SU-DHL-6 (cell line): Measurements from ENCODE around the gene KCNK1.

Experiments
- H2AFZ ChIP-seq: fragments of 200-600 bp; sonication (generic); 2 replicates; pipeline ENCODE4 v1.6.1; 2014; ENCODE audit warnings: low read depth, mild to moderate bottlenecking, moderate library complexity, mixed read lengths, antibody characterized with exemption, low read length; ENCODE audit not compliant: severe bottlenecking
- H3F3A ChIP-seq: fragments of 200-600 bp; shearing (Covaris generic); 2 replicates; pipeline ENCODE4 v1.6.0; 2016; ENCODE audit warnings: antibody characterized with exemption, mild to moderate bottlenecking; ENCODE audit not compliant: insufficient read depth
- H3K27ac ChIP-seq: fragments of 200-600 bp; sonication (generic); 2 replicates; pipeline ENCODE4 v1.5.1; 2016; ENCODE audit warnings: low read depth, mild to moderate bottlenecking, low read length, moderate library complexity, mixed read lengths
- H3K27me3 ChIP-seq: fragments of 200-600 bp; sonication (generic), shearing (Covaris generic); 2 replicates; pipeline ENCODE4 v1.6.0; 2014; ENCODE audit warnings: mild to moderate bottlenecking, low read length
- H3K36me3 ChIP-seq: fragments of 200-600 bp; sonication (generic); 2 replicates; pipeline ENCODE4 v1.6.1; 2014; ENCODE audit warnings: mild to moderate bottlenecking, low read length, mixed read lengths
- H3K4me2 ChIP-seq: fragments of 300-600, 200-600 bp; shearing (Covaris generic), sonication (generic); 2 replicates; pipeline ENCODE4 v1.6.0; 2014; ENCODE audit warnings: low read length, low read depth, mild to moderate bottlenecking; ENCODE audit not compliant: poor library complexity, severe bottlenecking
- H3K4me3 ChIP-seq: fragments of 200-600 bp; sonication (generic); 2 replicates; pipeline ENCODE4 v1.5.1; 2014; ENCODE audit warnings: antibody characterized with exemption, low read length, mild to moderate bottlenecking, mixed read lengths; ENCODE audit not compliant: insufficient read depth, poor library complexity, severe bottlenecking
- H3K79me2 ChIP-seq: fragments of 200-600 bp; sonication (generic); 2 replicates; pipeline ENCODE4 v1.6.1; 2014; ENCODE audit warnings: mild to moderate bottlenecking, low read length, moderate library complexity; ENCODE audit not compliant: insufficient read depth
- H3K9ac ChIP-seq: fragments of 200-600 bp; sonication (generic); 2 replicates; pipeline ENCODE4 v1.7.0; 2014; ENCODE audit warnings: mild to moderate bottlenecking, low read length
- H3K9me2 ChIP-seq: fragments of 200-600 bp; sonication (generic); replicated peaks from 2 replicates; pipeline ENCODE4 v1.6.1; 2014; ENCODE audit warnings: low read length; ENCODE audit not compliant: insufficient read depth
- H3K9me3 ChIP-seq: fragments of 200-600 bp; sonication (generic); 2 replicates; pipeline ENCODE4 v1.6.1; 2014; ENCODE audit warnings: low read length, mixed read lengths; ENCODE audit not compliant: insufficient read depth
- H4K20me1 ChIP-seq: fragments of 200-600 bp; sonication (generic); 2 replicates; pipeline ENCODE4 v1.6.1; 2014; ENCODE audit warnings: low read depth, mild to moderate bottlenecking, antibody characterized with exemption, low read length, moderate library complexity, mixed read lengths
- EZH2phosphoT487 ChIP-seq: fragments of 200-600 bp; sonication (generic), shearing (Covaris generic); conservative IDR thresholded peaks from 2 replicates; pipeline ENCODE4 v1.6.1; 2018; ENCODE audit warnings: mild to moderate bottlenecking, antibody characterized with exemption, low read length, moderate library complexity, mixed read lengths
- TF ChIP-seq, protein P1 (sequence below): fragments of 200-600 bp; sonication (generic); IDR thresholded peaks from one replicate; pipeline ENCODE4 v1.5.1; 2017; ENCODE audit warnings: antibody characterized with exemption, mild to moderate bottlenecking, low read length, moderate library complexity; ENCODE audit not compliant: insufficient read depth, poor library complexity, severe bottlenecking

Gene KCNK1

GRCh38 chr1:233600488-233600887 is 13.4 kb upstream of the KCNK1 start:
- Histone ChIP-seq H3K4me2 (no peak overlapping the region), H3K79me2 (no peaks in the 10 kb centered on the region), H3K27ac (no peak overlapping the region), H3K27me3 (no peaks in the 10 kb centered on the region), H3K9ac (no peak overlapping the region), H3K9me3 (no peaks in the 10 kb centered on the region), H3K4me3 (no peak overlapping the region), H4K20me1 (no peaks in the 10 kb centered on the region), H3K36me3 (no peaks in the 10 kb centered on the region), H2AFZ (no peak overlapping the region), H3F3A (no peaks in the 10 kb centered on the region), H3K9me2 (no peaks in the 10 kb centered on the region)
- TF ChIP-seq, protein P1, sequence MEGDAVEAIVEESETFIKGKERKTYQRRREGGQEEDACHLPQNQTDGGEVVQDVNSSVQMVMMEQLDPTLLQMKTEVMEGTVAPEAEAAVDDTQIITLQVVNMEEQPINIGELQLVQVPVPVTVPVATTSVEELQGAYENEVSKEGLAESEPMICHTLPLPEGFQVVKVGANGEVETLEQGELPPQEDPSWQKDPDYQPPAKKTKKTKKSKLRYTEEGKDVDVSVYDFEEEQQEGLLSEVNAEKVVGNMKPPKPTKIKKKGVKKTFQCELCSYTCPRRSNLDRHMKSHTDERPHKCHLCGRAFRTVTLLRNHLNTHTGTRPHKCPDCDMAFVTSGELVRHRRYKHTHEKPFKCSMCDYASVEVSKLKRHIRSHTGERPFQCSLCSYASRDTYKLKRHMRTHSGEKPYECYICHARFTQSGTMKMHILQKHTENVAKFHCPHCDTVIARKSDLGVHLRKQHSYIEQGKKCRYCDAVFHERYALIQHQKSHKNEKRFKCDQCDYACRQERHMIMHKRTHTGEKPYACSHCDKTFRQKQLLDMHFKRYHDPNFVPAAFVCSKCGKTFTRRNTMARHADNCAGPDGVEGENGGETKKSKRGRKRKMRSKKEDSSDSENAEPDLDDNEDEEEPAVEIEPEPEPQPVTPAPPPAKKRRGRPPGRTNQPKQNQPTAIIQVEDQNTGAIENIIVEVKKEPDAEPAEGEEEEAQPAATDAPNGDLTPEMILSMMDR, result no peak
- TF ChIP-seq EZH2phosphoT487, result no peak

- Histone ChIP-seq H3K9me2 (no peaks in the 10 kb centered on the region), H3K36me3 (no peaks in the 10 kb centered on the region), H3K79me2 (no peaks in the 10 kb centered on the region), H3K4me2 (no peak overlapping the region), H4K20me1 (no peaks in the 10 kb centered on the region), H2AFZ (no peak overlapping the region), H3K9me3 (no peaks in the 10 kb centered on the region), H3K4me3 (no peak overlapping the region), H3K27ac (no peak overlapping the region), H3K9ac (no peak overlapping the region), H3F3A (no peaks in the 10 kb centered on the region), H3K27me3 (no peaks in the 10 kb centered on the region)
- TF ChIP-seq EZH2phosphoT487, result no peak
- TF ChIP-seq, protein P1, result no peak
Measured at GRCh38 chr1:233603478-233603877, 10.4 kb upstream of the KCNK1 start.

GRCh38 chr1:233605205-233605604 is 8.7 kb upstream of the KCNK1 start:
- Histone ChIP-seq H3K36me3 (no peaks in the 10 kb centered on the region), H3K9ac (no peak overlapping the region), H3K9me3 (no peaks in the 10 kb centered on the region), H3F3A (no peaks in the 10 kb centered on the region), H3K4me2 (no peak overlapping the region), H3K4me3 (no peak overlapping the region), H3K27ac (no peak overlapping the region), H2AFZ (no peak overlapping the region), H3K79me2 (no peaks in the 10 kb centered on the region), H4K20me1 (no peaks in the 10 kb centered on the region), H3K9me2 (no peaks in the 10 kb centered on the region), H3K27me3 (no peaks in the 10 kb centered on the region)
- no peak for TF ChIP-seq EZH2phosphoT487
- TF ChIP-seq, protein P1, result no peak

- no peaks in the 10 kb centered on the region for H3F3A ChIP-seq
- H3K36me3 ChIP-seq, result no peaks in the 10 kb centered on the region
- no peak overlapping the region for H3K9ac ChIP-seq
- H3K4me2 ChIP-seq, result no peak overlapping the region
- no peak overlapping the region for H2AFZ ChIP-seq
- H3K9me3 ChIP-seq, result no peaks in the 10 kb centered on the region
- no peak overlapping the region for H3K4me3 ChIP-seq
- no peaks in the 10 kb centered on the region for H4K20me1 ChIP-seq
- H3K9me2 ChIP-seq, result no peaks in the 10 kb centered on the region
- no peak overlapping the region for H3K27ac ChIP-seq
- no peaks in the 10 kb centered on the region for H3K79me2 ChIP-seq
- no peaks in the 10 kb centered on the region for H3K27me3 ChIP-seq
- TF ChIP-seq EZH2phosphoT487, result no peak
- TF ChIP-seq, protein P1, result no peak
Measured at GRCh38 chr1:233606813-233607212, 7.1 kb upstream of the KCNK1 start.
